D721Med (cell line): ENCODE results near the gene FAM221A.
A peak's percentile ranks its signal among the peaks of the same experiment; 100 is the strongest.

Source experiments
- DNase-seq: peaks from one replicate; pipeline ENCODE4 v3.0.0; 2011; ENCODE audit warnings: low spot score; ENCODE audit not compliant: insufficient read length
- FAIRE-seq: peaks from 2 replicates; lab custom pipeline; 2011; peaks lifted over from hg19 to GRCh38; lab: Jason Lieb, UNC
- CTCF ChIP-seq: IDR thresholded peaks from 2 replicates; pipeline ENCODE4 v1.5.1; 2012; ENCODE audit warnings: mild to moderate bottlenecking, control low read depth; ENCODE audit not compliant: insufficient read depth; ENCODE audit errors: missing control alignments

Gene FAM221A

DNA sequence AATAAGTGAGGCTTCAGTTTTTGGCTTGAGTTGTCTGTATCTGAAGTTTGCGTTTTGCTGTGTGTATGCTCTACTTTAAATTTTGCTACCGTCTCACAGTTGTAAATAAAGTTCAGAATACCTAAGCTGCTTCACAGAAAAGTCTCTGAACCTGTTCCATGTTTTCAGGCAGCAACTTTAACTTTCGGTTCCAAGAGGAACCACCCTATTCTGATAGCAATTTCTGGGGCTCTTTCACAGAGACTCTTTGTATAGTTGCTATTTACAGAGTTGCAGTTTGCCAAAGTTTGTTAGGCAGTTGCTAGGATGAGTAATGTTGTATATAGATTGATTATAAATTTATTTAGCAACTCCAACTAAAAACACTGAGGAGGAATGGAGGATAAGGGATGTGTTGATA lies 5.7 kb downstream of the FAM221A start:
- DNase-seq = no peak
- FAIRE-seq = no peak
- TF ChIP-seq CTCF = no peak

- DNase-seq = no peak
- no peak for TF ChIP-seq CTCF
- no peak for FAIRE-seq
Observed at GRCh38 chr7:23687011-23687410, 7.0 kb downstream of the FAM221A start.

DNA sequence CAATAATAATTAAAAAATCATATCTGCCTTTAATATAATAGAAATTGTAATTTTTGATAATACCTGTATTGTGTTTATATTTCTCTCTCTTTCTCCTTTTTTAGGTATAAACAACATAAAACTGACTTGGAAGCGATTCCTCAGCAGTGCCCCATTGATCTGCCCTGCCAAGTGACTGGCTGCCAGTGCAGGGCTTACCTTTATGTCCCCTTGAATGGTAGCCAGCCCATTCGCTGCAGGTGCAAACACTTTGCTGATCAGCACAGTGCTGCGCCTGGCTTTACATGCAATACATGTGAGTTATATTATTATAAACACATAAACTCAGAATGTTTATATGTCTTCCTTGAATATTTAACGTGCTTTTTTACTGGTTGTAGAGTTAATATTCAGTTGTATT lies 9.2 kb downstream of the FAM221A start:
- DNase-seq (no peak), FAIRE-seq (no peak)
- no peak for TF ChIP-seq CTCF

- FAIRE-seq (no peak), DNase-seq (no peak)
- no peak for TF ChIP-seq CTCF
Observed at GRCh38 chr7:23691320-23691719, 11.3 kb downstream of the FAM221A start.

GRCh38 chr7:23693224-23693623 lies 13.2 kb downstream of the FAM221A start:
- TF ChIP-seq CTCF = no peak
- DNase-seq = no peak
- FAIRE-seq = no peak

GRCh38 chr7:23696916-23697441 lies 17.0 kb downstream of the FAM221A start:
- TF ChIP-seq CTCF = peak; percentile 71
- no peak for FAIRE-seq
- peak; percentile 31 for DNase-seq

- TF ChIP-seq CTCF = no peak
- FAIRE-seq (no peak), DNase-seq (no peak)
Observed at GRCh38 chr7:23698822-23699221, 18.8 kb downstream of the FAM221A start.
